Hematopoietic multipotent progenitor cell treated with erythropoietin and hydrocortisone succinate and interleukin-3 and kit ligand, for 15 days (in vitro differentiated cells): ENCODE data around the gene SIPA1.
A peak's percentile ranks its signal among the peaks of the same experiment; 100 is the strongest.
"Not testable (repeated sequence)": the region's sequence is repeated elsewhere in the genome, so short reads cannot be mapped to it uniquely, and the experiment has no call there.

Source experiments
- DNase-seq: peaks from one replicate; pipeline ENCODE4 v3.0.0-alpha.2; 2015; ENCODE audit warnings: low spot score

The SIPA1 gene

GRCh38 chr11:65658174-65659021 lies 20.5 kb downstream of the SIPA1 start:
- no peak for DNase-seq

GRCh38 chr11:65660038-65660437 lies 22.1 kb downstream of the SIPA1 start:
- no peak for DNase-seq

GRCh38 chr11:65660908-65661307 lies 23.0 kb downstream of the SIPA1 start:
- DNase-seq: not testable (repeated sequence)

- DNase-seq: no peak
Measured at GRCh38 chr11:65661599-65662246, 23.8 kb downstream of the SIPA1 start.

GRCh38 chr11:65662247-65662798 lies 24.4 kb downstream of the SIPA1 start:
- no peak for DNase-seq

GRCh38 chr11:65662799-65663638 lies 25.1 kb downstream of the SIPA1 start, which contains the start of gene RELA:
Gene RELA (minus strand): TSS chr11:65662916. CDS start chr11:65662832, 84 bp downstream.
- DNase-seq: peak; percentile 92

GRCh38 chr11:65663639-65664200 lies 25.8 kb downstream of the SIPA1 start:
- peak; percentile 53 for DNase-seq

- DNase-seq: no peak
Measured at GRCh38 chr11:65672180-65672860, 34.4 kb downstream of the SIPA1 start.

GRCh38 chr11:65672982-65673381 lies 35.1 kb downstream of the SIPA1 start:
- DNase-seq: no peak

GRCh38 chr11:65680192-65680743 lies 42.4 kb downstream of the SIPA1 start:
- no peak for DNase-seq

GRCh38 chr11:65683480-65683879 lies 45.6 kb downstream of the SIPA1 start:
- DNase-seq: not testable (repeated sequence)

GRCh38 chr11:65685981-65686380 lies 48.1 kb downstream of the SIPA1 start:
- no peak for DNase-seq

GRCh38 chr11:65691847-65692246 lies 53.9 kb downstream of the SIPA1 start:
- DNase-seq: not testable (repeated sequence)

GRCh38 chr11:65692367-65692766 lies 54.5 kb downstream of the SIPA1 start:
- DNase-seq: no peak

- no peak for DNase-seq
Measured at GRCh38 chr11:65695459-65696241, 57.7 kb downstream of the SIPA1 start.

- DNase-seq: no peak
Measured at GRCh38 chr11:65696802-65697552, 59.1 kb downstream of the SIPA1 start.

GRCh38 chr11:65698205-65698604 lies 60.3 kb downstream of the SIPA1 start:
- no peak for DNase-seq

GRCh38 chr11:65699306-65699705 lies 61.4 kb downstream of the SIPA1 start:
- DNase-seq: no peak

- DNase-seq: no peak
Measured at GRCh38 chr11:65700399-65700798, 62.5 kb downstream of the SIPA1 start.
